ENCODE measurements around the gene NFAT5. TPM values are rescaled to one million over a fixed set of nuclear protein-coding genes. Genes with fewer than 3 reads are reported as not detected.
"Not testable (repeated sequence)": the region's sequence is repeated elsewhere in the genome, so short reads cannot be mapped to it uniquely, and the experiment has no call there.

The NFAT5 gene
- total and polyA plus RNA-seq, 9 donors, result 8.2 to 47.9 (median 37.0) TPM

DNA sequence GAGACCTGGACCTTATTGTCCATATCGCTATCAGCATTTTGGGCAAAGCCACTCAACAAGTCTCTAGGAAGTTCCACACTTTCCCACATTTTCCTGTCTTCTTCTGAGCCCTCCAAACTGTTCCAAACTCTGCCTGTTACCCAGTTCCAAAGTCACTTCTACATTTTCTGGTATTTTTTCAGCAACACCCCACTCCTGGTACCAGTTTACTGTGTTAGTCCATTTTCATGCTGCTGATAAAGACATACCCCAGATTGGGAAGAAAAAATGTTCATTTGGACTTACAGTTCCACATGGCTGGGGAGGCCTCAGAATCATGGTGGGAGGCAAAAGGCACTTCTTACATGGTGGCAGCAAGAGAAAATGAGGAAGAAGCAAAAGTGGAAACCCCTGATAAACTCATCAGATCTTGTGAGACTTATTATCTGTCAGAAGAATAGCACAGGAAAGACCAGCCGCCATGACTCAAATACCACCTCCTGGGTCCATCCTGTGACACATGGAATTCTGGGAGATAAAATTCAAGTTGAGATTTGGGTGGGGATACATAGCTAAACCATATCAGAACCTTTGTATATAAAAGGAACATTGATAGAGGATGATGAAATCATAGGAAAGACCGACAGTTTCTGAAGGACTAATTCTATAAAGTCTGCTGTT lies 71.6 kb downstream of the NFAT5 start:
- H3K9me3 ChIP-seq; H3K27ac ChIP-seq; H3K4me3 ChIP-seq; intact Hi-C loops (cut with DNase I); DNase-seq; H3K36me3 ChIP-seq; H3K4me1 ChIP-seq (ENCODE audit: insufficient read depth); H3K27me3 ChIP-seq: not testable (repeated sequence)
- 97 to 99% (median 97%) methylated on average over 3 of the region's 3 CpGs for whole genome bisulfite sequencing, 3 donors

DNA sequence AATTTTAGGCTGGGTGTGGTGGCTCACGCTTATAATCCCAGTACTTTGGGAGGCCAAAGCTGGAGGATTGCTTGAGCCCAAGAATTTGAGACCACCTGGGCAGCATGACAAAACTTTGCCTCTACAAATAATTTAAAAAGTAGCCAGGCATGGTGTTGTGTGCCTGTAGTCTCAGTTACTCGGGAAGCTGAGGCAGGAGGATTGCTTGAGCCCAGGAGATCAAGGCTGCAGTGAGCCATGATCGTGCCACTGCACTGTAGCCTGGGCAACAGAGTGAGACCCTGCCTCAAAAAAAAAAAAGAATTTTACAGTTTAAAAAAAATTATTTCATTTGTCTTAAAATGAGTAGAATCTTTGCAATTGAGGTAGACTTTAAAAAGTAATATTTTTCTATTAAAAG lies 78.2 kb downstream of the NFAT5 start:
- H3K4me3 ChIP-seq; intact Hi-C loops (cut with DNase I); H3K36me3 ChIP-seq; H3K4me1 ChIP-seq (ENCODE audit: insufficient read depth); H3K9me3 ChIP-seq; DNase-seq; H3K27me3 ChIP-seq; H3K27ac ChIP-seq: not testable (repeated sequence)
- WGBS, 3 donors, result 95 to 96% (median 96%) methylated on average over 3 of the region's 3 CpGs

DNA sequence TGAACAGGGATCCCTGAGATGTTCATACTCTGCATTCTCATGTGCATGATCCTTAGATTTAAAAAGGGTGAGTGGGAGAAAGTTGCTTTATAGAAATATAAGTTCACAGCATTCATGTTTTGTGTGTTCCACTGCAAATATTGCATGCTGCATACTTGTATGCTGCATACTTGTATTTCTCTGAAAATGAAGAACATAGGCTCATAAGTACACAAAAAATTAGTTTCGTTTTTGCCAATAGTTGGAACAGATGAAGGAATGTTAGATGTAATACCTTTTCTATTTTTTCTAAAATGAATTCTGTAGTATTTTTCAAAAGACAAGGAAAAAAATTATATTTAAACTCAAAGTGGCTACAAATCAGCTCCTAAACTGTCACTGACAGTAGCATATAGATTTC lies 79.0 kb downstream of the NFAT5 start:
- DNase-seq, result no peak
- Histone ChIP-seq H3K4me3 (no peak overlapping the region), H3K4me1 (ENCODE audit: insufficient read depth) (no peaks in the 10 kb centered on the region), H3K27ac (no peak overlapping the region), H3K9me3 (no peaks in the 10 kb centered on the region), H3K27me3 (no peaks in the 10 kb centered on the region), H3K36me3 (no peaks in the 10 kb centered on the region)
- TF ChIP-seq EP300 (IDR thresholded peaks at IDR 0.05) (no peak), POLR2A (IDR thresholded peaks at IDR 0.05) (no peak)
- TF ChIP-seq, protein P1, sequence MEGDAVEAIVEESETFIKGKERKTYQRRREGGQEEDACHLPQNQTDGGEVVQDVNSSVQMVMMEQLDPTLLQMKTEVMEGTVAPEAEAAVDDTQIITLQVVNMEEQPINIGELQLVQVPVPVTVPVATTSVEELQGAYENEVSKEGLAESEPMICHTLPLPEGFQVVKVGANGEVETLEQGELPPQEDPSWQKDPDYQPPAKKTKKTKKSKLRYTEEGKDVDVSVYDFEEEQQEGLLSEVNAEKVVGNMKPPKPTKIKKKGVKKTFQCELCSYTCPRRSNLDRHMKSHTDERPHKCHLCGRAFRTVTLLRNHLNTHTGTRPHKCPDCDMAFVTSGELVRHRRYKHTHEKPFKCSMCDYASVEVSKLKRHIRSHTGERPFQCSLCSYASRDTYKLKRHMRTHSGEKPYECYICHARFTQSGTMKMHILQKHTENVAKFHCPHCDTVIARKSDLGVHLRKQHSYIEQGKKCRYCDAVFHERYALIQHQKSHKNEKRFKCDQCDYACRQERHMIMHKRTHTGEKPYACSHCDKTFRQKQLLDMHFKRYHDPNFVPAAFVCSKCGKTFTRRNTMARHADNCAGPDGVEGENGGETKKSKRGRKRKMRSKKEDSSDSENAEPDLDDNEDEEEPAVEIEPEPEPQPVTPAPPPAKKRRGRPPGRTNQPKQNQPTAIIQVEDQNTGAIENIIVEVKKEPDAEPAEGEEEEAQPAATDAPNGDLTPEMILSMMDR (IDR thresholded peaks at IDR 0.05), result no peak
- 6 to 9% (median 7%) methylated on average over 1 of the region's 1 CpG for WGBS, 3 donors
- intact Hi-C loops (cut with DNase I), result no loop called here

DNA sequence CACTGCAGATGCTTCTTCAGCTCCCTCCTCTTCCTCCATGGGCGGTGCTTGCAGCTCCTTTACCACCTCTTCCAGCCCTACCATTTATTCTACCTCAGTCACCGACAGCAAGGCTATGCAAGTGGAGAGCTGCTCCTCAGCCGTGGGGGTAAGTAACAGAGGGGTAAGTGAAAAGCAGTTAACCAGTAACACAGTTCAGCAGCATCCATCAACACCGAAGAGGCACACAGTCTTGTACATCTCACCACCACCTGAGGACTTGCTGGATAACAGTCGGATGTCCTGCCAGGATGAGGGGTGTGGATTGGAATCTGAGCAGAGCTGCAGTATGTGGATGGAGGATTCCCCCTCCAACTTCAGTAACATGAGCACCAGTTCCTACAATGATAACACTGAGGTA lies 81.3 kb downstream of the NFAT5 start:
- H3K27me3 ChIP-seq, result no peaks in the 10 kb centered on the region
- no peaks in the 10 kb centered on the region for H3K4me1 ChIP-seq (ENCODE audit: insufficient read depth)
- TF ChIP-seq, protein P1 (IDR thresholded peaks at IDR 0.05), result no peak
- TF ChIP-seq EP300 (IDR thresholded peaks at IDR 0.05) (no peak), POLR2A (IDR thresholded peaks at IDR 0.05) (no peak)
- WGBS, 3 donors, result 95 to 96% (median 95%) methylated on average over 5 of the region's 5 CpGs
- no peak for DNase-seq
- H3K4me3 ChIP-seq, result no peak overlapping the region
- H3K36me3 ChIP-seq, result no peaks in the 10 kb centered on the region
- H3K27ac ChIP-seq, result no peak overlapping the region
- H3K9me3 ChIP-seq, result no peaks in the 10 kb centered on the region
- intact Hi-C loops (cut with DNase I), result no loop called here

DNA sequence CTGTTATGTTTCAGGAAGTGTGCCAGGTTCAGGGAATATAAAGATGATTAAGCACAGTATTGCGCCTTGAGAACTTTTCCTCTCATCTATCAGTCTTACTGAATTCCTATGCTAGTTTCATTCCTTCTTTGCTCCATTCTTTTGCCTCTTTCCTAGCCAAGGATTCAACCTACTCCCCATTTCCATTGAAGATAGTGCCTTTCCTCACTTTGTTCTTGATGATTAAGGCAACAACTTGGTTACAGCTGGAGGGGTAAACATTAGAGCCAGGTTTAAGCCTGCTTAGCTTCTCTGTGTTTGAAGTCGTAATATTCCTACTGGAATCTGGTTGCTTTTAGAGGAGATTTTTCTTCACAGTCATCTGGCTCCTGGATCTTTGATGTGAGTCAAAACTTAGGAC lies 85.5 kb downstream of the NFAT5 start:
- Histone ChIP-seq H3K36me3 (no peaks in the 10 kb centered on the region), H3K4me1 (ENCODE audit: insufficient read depth) (no peaks in the 10 kb centered on the region), H3K9me3 (no peaks in the 10 kb centered on the region), H3K4me3 (no peak overlapping the region), H3K27me3 (no peaks in the 10 kb centered on the region), H3K27ac (no peak overlapping the region)
- intact Hi-C loops (cut with DNase I), result no loop called here
- TF ChIP-seq, protein P1 (IDR thresholded peaks at IDR 0.05), result no peak
- TF ChIP-seq POLR2A (IDR thresholded peaks at IDR 0.05) (no peak), EP300 (IDR thresholded peaks at IDR 0.05) (no peak)
- DNase-seq, result no peak
- WGBS, 3 donors, result 92 to 98% (median 97%) methylated on average over 2 of the region's 2 CpGs

Measured in ovary (tissue), 9 donors.